COLO668 (cell line): ENCODE data around the gene PDIA5.

ENCODE experiments used
- DNase-seq: peaks from one replicate; lab custom pipeline; 2025; ENCODE audit not compliant: unreplicated experiment; lab: John Stamatoyannopoulos, UW

Gene PDIA5

DNA sequence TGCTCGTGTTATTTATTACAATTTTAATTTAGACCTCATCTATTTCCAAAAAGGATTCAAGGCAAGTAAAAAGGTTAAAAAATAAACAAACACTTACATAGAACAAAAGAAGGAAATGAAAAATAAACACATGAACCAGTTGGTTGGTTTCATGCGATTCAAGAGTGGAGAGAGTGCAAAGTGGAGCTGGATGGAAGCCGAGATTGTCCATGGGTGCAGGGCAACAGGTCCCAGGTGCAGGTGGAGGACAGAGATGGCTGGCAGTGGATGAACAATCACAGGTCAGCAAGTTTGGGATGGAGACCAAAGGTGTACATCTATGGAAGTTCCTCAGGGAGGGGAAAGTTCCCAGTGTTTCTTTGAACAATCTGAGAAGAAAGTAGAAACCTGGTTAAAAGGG, 27.6 kb upstream of the PDIA5 start:
- DNase-seq, result no peak

GRCh38 chr3:123042413-123042812, 24.4 kb upstream of the PDIA5 start:
- no peak for DNase-seq

DNA sequence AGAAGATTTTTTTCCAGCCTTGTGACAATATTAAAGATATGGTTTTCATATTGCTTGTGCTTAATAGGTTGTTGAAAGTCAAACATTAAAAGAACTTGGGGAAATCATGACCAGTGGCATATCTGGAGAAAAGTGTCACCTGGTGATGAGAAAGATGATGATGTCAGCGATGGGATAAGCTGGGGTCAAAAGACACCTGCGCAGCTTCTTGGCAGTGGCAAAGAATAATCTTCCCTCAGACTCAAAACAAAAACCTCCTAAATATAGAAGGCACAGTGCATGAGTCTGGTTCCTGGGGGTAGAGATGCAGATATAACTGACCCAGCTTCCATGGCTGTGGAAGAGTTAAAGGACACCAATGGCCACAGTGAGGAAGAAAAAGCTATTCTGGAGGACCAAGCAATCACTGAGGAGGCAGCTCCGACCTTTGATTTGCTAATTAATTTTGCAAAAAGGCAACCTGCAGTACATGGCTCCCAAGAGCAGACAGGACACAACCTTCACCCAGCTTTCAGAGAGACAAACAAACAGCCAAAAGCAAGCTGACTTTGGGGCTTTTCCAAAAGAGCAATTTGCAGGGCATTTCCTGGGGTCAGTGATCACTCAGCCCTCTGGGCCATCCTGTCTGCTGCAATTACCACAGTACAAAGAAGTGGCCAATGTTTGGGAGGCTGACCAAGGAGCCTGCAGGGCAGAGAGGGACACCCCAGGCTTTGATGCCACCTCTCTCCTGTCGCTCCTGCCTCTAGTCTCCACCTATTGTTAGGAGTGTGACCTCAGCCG, 21.7 kb upstream of the PDIA5 start:
- no peak for DNase-seq

DNA sequence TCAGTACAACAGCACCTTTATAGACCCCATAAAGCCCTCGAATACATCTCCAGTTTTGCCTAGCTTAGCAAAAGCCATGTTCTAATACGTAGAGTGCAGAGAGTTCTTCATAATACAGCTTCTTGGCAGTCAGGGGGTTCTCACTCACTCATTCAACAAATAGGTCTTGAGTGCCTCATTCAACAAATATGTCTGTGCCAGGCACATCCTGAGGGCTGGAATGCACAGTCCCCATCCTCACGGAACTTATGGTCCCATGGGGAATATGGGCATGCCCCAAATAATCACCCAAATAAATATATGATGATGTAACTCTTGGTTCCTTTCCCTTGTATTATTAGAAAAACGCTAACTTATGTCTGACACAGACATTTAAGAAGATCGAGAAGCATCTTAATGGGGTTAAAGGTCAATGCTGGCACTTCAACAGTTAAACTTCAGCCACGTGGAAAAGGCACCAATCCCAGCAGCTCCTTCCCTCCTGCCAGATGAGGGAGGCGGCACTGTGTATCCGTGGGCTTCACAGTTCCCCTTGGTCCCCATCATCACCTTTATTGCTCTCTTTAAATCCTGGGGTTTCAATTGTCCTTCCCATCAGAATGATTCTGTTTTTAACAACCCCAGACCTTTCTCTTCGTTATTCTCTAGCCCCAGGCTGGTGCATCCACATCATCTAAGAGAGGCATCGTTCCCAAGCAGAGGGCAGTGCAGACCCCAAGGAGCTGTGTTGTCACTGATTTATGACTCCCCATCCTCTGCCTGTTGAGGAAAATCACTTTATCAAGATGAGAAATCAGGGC, 20.4 kb upstream of the PDIA5 start:
- no peak for DNase-seq

- DNase-seq, result no peak
Measured at GRCh38 chr3:123047062-123047319, 19.8 kb upstream of the PDIA5 start.

GRCh38 chr3:123048480-123049237, 18.2 kb upstream of the PDIA5 start:
- no peak for DNase-seq

DNA sequence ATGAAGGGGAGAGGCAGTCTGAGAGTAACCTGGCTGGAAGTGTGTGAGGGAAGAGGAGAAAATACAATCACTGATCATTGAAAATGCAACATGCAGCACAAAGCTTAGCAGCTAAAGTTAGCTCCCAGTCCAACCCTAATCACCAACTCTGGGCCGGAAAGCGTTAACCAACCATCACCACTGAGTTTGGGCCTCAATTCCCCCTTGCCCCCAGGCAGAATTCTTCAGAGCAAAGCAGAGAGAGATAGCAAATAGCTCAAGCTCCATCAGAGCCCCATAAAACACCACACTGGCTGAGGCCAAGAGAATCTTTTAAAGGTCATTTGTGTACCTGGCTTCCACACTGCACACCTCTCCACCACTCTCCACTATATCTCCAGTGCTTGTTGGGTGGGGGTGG, 16.2 kb upstream of the PDIA5 start:
- no peak for DNase-seq

DNA sequence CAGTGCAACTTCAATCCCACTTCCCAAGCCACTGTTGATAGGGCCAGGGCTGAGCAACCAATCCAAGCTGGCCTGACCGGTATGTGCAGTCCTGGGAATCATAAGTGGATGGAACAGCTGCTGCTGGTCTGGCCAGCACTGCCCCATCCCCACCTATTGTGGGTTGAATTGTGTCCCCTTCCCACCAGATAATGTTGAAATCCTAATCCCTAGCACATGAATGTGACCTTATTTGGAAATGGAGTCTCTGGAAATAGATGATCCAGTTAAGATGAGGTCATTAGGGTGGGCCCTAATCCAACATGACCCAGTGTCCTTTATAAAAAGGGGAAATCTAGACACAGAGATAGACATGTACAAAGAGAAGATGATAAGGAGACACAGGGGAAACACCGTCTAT, 13.7 kb upstream of the PDIA5 start:
- no peak for DNase-seq

DNA sequence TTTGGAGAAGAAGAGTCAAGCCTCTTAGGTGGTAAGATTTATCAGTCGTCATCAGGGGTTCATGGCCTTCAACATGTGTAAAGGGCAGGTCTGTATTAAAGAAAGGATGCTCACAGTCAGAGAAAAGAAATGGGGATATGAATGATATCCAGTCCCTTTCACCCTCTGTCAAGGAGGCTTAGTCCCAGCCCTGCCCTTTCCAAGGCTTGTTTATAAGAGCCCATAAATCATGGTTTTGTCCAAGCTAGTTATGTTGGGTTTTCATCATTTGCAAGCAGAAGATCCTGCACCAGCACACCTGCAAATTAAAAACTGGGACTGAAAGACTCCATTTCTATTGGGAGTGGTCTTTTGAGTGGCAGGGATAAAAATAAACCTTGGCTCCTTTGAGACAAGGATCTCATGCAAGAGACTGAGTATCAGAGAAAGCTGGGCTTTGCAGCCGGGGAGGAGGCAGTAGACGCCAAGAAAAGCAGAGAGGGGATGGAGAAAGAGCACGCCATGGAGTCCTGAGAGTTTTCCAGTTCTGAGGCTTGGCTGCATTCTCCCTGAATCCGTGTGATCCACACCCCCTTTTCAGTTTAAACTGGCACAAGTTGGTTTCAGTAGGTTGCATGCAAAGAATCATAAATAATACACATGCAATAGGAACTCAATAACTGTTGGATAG, 12.6 kb upstream of the PDIA5 start:
- DNase-seq, result no peak

DNA sequence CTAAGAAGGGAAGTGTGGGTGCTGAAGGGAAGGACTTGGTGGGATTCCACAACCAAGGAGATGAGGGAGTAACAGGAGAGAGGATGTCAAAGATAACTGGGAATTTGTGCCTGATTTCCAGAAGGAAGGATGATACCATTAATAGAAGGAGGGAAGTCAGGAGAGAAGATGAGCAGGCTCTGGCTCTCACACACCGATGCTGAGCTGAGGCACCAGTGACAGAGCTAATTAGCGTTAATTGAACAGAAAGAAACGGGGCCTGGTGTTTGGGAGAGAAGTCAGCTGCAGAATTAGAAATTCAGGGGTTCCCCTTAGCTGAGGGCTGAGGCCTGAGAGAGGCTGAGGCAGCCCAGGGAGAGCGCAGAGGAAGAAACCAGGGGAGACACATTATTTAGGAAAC, 11.9 kb upstream of the PDIA5 start:
- DNase-seq, result no peak

- DNase-seq, result no peak
Measured at GRCh38 chr3:123055352-123055751, 11.5 kb upstream of the PDIA5 start.

GRCh38 chr3:123058505-123058904, 8.3 kb upstream of the PDIA5 start:
- no peak for DNase-seq

- no peak for DNase-seq
Measured at GRCh38 chr3:123060054-123060453, 6.8 kb upstream of the PDIA5 start.

DNA sequence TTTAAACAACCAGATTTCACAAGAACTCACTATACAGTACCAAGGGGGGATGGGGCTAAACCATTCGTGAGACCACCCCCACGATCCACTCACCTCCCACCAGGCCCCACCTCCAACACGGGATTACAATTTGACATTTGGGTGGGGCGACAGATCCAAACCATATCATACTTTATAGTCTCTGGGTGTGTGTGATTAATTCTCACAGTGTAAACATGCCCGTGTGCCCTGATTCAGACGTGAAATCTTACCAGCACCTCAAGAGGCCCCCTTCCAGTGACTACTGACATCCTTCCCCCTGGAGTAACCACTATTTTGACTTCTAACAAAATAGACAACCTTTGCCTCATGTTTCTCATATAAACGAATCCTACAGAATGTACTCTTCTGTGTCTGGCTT, 5.0 kb upstream of the PDIA5 start:
- no peak for DNase-seq

- DNase-seq, result no peak
Measured at GRCh38 chr3:123063034-123063433, 3.8 kb upstream of the PDIA5 start.

- DNase-seq, result no peak
Measured at GRCh38 chr3:123064506-123064905, 2.3 kb upstream of the PDIA5 start.

GRCh38 chr3:123064914-123065313, 1.9 kb upstream of the PDIA5 start:
- DNase-seq, result no peak

GRCh38 chr3:123066599-123066895, 278 bp upstream of the PDIA5 start:
- no peak for DNase-seq

DNA sequence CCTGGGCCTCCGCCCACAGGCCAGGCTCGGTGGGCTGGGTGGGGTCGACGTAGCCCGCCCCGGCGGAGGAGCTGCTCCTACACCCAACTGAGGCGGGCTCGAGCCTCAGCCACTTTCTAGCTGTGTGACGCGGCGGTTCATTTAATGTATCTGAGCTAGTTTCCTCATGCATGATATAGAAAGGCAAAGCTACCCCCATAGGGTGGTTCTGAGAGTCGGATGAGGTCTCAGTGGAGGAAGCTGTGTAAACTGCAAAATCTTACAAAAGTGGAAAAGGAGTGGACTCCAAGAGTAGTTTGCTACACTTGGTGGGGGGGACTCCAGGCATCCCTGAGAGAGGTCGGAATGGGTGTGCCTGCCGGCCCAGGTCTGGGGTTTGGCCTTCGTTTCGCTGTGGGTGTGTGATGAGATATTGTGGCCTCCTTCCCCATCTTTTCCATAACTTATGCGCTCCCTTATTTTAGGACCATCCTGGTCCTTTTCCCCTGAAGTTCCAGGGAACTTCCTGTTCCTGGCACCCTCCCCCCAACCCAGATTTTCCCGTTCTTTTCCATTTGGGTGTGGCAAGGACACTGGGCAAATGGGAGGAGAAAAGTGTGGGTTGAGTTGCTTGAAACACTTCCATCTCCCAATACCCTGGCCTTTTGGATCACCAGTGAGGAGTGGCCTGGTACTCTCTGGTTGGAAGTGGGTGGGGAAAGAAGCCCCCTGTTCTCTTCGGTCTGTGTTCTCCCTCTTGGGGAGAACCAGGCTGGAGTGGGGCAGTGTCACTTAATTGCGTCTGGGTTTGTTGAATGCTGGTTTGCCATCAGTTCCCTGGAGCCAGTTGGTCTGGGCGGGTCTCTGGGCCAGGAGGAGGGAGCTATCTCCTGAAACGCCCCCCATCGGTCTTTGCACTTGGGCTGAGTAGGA, 1.1 kb downstream of the PDIA5 start:
- peak; percentile 36 for DNase-seq

- DNase-seq, result no peak
Measured at GRCh38 chr3:123068601-123069381, 2.0 kb downstream of the PDIA5 start.
